Chondrocyte (in vitro differentiated cells): ENCODE results near the gene INS. TPM values are rescaled to one million over a fixed set of nuclear protein-coding genes. Genes with fewer than 3 reads are reported as not detected.
A peak's percentile ranks its signal among the peaks of the same experiment; 100 is the strongest.

Experiments
- DNase-seq: peaks from one replicate; pipeline ENCODE4 v3.0.0; 2021; ENCODE audit warnings: mixed read lengths, low spot score
- H3K27ac Mint-ChIP-seq: one replicate; pipeline ENCODE4 v1.8.0; 2021; ENCODE audit warnings: mild to moderate bottlenecking, moderate library complexity, mixed read lengths; ENCODE audit not compliant: unreplicated experiment
- H3K27me3 Mint-ChIP-seq: 2 replicates; pipeline ENCODE4 v1.8.0; 2021; ENCODE audit warnings: low read depth, mixed read lengths
- H3K36me3 Mint-ChIP-seq: 2 replicates; pipeline ENCODE4 v1.8.0; 2021; ENCODE audit warnings: low read depth, mixed read lengths
- H3K4me1 Mint-ChIP-seq: 2 replicates; pipeline ENCODE4 v1.8.0; 2021; ENCODE audit warnings: low read depth, mild to moderate bottlenecking, mixed read lengths
- H3K4me3 Mint-ChIP-seq: one replicate; pipeline ENCODE4 v1.8.0; 2021; ENCODE audit warnings: mild to moderate bottlenecking, moderate library complexity, mixed read lengths; ENCODE audit not compliant: unreplicated experiment
- H3K9me3 Mint-ChIP-seq: 2 replicates; pipeline ENCODE4 v1.8.0; 2021; ENCODE audit warnings: low read depth, mixed read lengths
- total RNA-seq: library from RNA; stranded (reverse); gene quantifications from 3 replicates; pipeline ENCODE4 v1.2.1, GENCODE V29; 2021
- TF ChIP-seq, protein P1 (sequence below): fragments of 200-600 bp; sonication (generic); IDR thresholded peaks from 2 replicates; pipeline ENCODE4 v1.5.0; 2021; ENCODE audit warnings: antibody characterized with exemption, mild to moderate bottlenecking, moderate library complexity

The INS gene
- total RNA-seq, 1 donor from 2014 or later: not detected

DNA sequence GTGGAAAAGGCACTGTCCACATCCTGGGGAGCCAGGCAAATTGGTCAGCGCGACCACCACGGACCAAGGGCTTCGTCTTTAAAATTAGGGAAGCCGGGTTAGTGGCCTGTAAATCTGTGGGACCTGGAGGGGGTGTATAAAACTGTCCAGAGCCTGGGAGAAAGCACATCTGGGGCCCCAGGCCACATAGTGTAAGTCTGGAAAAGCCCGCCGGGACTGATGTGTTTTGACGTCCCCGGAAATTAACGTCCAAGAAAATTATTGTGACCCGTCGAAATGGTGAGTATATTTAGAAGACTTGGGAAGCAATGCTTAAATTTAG, 17.6 kb downstream of the INS start:
- no peak for DNase-seq
- peaks cover 46% of the 10 kb centered on the region for H3K27me3 Mint-ChIP-seq
- no peak overlapping the region for H3K27ac Mint-ChIP-seq
- no peaks in the 10 kb centered on the region for H3K9me3 Mint-ChIP-seq
- TF ChIP-seq, protein P1, sequence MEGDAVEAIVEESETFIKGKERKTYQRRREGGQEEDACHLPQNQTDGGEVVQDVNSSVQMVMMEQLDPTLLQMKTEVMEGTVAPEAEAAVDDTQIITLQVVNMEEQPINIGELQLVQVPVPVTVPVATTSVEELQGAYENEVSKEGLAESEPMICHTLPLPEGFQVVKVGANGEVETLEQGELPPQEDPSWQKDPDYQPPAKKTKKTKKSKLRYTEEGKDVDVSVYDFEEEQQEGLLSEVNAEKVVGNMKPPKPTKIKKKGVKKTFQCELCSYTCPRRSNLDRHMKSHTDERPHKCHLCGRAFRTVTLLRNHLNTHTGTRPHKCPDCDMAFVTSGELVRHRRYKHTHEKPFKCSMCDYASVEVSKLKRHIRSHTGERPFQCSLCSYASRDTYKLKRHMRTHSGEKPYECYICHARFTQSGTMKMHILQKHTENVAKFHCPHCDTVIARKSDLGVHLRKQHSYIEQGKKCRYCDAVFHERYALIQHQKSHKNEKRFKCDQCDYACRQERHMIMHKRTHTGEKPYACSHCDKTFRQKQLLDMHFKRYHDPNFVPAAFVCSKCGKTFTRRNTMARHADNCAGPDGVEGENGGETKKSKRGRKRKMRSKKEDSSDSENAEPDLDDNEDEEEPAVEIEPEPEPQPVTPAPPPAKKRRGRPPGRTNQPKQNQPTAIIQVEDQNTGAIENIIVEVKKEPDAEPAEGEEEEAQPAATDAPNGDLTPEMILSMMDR: no peak
- H3K4me1 Mint-ChIP-seq: peaks cover 8% of the 10 kb centered on the region
- H3K4me3 Mint-ChIP-seq: no peak overlapping the region
- no peaks in the 10 kb centered on the region for H3K36me3 Mint-ChIP-seq

DNA sequence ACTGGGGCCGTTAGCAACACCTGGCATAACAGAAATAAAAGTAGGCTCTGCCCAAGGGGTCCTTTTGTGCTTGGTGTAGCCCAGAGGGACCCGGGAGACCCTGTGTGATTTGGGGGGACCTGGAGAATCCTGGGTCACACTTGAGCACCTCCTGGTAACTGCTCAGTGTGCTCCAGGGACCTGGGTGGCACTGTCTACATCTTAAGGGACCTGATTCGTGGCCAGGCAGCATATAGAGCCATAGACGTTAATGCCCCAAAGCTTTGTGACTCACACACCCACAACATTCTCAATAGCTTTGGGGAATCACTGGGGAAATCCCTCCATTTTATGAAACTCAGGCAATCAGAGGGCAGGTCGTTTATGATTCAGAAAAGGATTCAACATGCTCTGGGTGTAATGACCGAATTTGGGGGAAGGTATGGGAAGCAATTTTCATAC, 18.2 kb downstream of the INS start:
- Mint-ChIP-seq H3K27ac (no peak overlapping the region), H3K27me3 (peaks cover 44% of the 10 kb centered on the region), H3K36me3 (no peaks in the 10 kb centered on the region), H3K4me3 (no peak overlapping the region), H3K9me3 (no peaks in the 10 kb centered on the region), H3K4me1 (peaks cover 10% of the 10 kb centered on the region)
- no peak for DNase-seq
- TF ChIP-seq, protein P1: no peak

DNA sequence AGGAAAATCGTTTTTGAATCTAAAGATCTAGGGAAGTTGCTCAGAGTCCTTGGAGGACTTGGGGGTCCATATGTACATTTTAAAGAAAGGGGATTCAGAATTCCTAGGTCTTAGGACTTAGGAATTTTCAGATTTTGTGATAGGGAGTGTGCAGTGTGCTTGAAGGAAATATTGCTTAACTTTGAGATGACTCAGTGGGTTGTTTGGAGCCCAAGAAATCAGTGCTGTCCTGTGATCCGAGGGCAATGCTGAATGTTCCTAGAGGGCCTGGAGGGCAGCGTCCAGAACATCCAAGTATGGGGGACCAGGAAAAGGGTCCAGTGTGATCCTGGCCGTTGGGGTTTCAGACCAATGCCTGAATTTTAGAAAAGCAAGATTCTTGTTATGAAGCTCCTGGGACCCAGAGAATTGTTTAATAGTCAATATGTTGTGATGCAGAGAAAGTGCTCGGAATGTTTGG, 18.7 kb downstream of the INS start:
- TF ChIP-seq, protein P1: no peak
- Mint-ChIP-seq H3K4me1 (peaks cover 14% of the 10 kb centered on the region), H3K36me3 (no peaks in the 10 kb centered on the region), H3K9me3 (no peaks in the 10 kb centered on the region), H3K27ac (no peak overlapping the region), H3K4me3 (no peak overlapping the region), H3K27me3 (peaks cover 47% of the 10 kb centered on the region)
- DNase-seq: no peak

DNA sequence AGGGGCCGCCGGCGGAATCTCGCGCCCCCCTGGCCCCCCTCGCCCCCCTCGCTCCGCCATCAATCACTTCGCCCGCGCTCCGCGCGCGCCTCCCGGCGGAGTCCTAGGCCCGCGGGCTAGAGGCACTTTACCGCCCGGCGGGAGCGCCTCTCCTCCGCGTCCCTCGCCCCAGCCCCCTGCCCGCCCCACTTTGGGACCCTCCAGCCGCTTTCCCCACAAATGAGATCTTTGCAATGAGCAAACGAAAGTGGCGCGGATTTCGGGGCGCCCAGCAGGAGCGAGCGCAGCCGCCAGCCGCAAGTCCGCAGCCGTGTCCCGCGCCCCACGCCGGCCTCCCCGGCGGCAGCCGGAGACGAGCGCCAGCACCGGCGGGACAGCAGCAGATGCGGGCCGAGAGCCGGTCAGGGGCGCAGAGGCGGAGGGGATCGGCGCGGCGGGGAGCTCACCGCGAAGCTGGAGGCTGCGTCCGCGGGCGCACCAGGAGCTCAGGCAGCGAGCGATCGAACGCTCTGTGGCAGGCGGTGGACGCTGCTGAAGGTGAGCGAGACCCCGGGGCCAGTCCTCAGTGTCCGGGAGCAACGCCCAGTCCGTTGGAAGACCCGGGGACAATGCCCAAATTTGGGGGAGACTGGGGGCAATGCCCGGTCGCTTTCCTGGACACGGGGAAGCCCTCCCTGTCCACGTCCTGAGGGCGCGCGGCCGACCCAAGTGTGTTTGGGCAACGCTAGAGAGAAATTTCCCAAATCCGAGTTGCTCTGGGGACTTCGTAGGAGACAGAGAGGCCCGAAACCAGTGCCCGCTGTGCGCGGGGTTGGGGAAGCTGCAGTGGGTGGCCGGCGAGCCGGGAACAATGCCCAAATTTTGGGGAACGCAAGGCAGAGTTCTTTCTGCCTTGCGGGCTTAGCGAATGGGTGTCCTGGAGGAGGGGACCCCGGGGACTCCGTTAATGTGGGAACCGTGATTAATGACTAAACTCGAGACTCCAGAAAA, 20.3 kb downstream of the INS start:
- Mint-ChIP-seq H3K27me3 (peaks cover 45% of the 10 kb centered on the region), H3K4me1 (peaks cover 21% of the 10 kb centered on the region), H3K4me3 (no peak overlapping the region), H3K9me3 (no peaks in the 10 kb centered on the region), H3K36me3 (no peaks in the 10 kb centered on the region), H3K27ac (no peak overlapping the region)
- TF ChIP-seq, protein P1: peak; percentile 22
- no peak for DNase-seq

DNA sequence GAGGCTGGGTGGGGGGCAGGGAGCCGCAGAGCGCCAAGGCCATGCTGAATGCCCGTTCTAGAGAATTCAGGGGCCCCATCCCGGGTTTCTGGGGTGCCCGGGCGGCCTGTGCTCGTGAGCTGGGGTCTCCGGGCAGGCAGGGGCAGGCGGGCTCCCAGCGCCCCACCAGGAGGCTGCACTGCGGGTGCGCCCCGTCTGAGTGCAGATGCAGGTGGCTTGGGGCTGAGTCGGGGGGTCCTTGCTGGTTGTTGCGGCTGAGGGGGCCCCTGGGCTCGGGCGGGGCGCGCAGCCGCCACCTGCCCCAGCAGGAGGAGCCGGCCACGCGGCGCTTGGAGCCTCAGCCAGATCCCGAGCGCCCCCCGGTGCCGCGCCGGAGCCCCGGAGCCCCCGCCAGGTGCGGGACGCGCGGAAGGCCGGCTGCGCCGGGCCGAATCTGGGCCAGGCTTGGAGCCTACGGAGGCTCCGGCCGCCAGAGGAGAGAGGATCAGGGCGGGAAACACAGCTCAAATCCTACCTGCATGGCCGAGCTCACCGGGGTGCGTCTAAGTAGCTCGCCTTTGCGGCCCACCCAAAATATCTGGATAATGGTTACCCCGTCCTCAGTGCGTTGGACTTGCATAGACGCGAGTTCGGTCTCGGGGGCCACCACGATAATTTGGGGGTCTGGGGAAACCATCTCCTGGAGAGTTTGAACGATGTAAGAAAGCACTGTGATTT, 21.2 kb downstream of the INS start:
- no peaks in the 10 kb centered on the region for H3K36me3 Mint-ChIP-seq
- no peak for DNase-seq
- H3K27ac Mint-ChIP-seq: no peak overlapping the region
- peaks cover 44% of the 10 kb centered on the region for H3K27me3 Mint-ChIP-seq
- H3K4me1 Mint-ChIP-seq: peaks cover 21% of the 10 kb centered on the region
- H3K9me3 Mint-ChIP-seq: no peaks in the 10 kb centered on the region
- no peak overlapping the region for H3K4me3 Mint-ChIP-seq
- TF ChIP-seq, protein P1: peak; percentile 5
